Testis (tissue), 3 donors: ENCODE data around the gene MGST1. TPM values are rescaled to one million over a fixed set of nuclear protein-coding genes. Genes with fewer than 3 reads are reported as not detected.
"Not testable (repeated sequence)": the region's sequence is repeated elsewhere in the genome, so short reads cannot be mapped to it uniquely, and the experiment has no call there.

ENCODE experiments used
- DNase-seq: peaks from one replicate; pipeline ENCODE4 v3.0.0-alpha.2; 2019
- H3K27ac ChIP-seq, 2 donors: fragments of 200-600 bp; sonication (generic); one replicate each; pipeline ENCODE4 v1.5.1; 2019
- H3K27me3 ChIP-seq: fragments of 200-600 bp; sonication (generic); one replicate; pipeline ENCODE4 v1.5.1; 2019
- H3K36me3 ChIP-seq: fragments of 200-600 bp; sonication (generic); one replicate; pipeline ENCODE4 v1.5.1; 2017; ENCODE audit warnings: low read depth; ENCODE audit errors: missing control alignments
- H3K4me1 ChIP-seq: fragments of 200-600 bp; sonication (generic); one replicate; pipeline ENCODE4 v1.5.1; 2019
- H3K4me3 ChIP-seq, 2 donors: fragments of 200-600 bp; sonication (generic); one replicate each; pipeline ENCODE4 v1.5.1; 2017 to 2019
- H3K9me3 ChIP-seq: fragments of 200-600 bp; sonication (generic); one replicate; pipeline ENCODE4 v1.5.1; 2017
- CTCF ChIP-seq, 3 experiments: fragments of 450-650 bp in 2 of 3; fragments of 200-600 bp in 1 of 3; sonication (generic) in 1 of 3; IDR thresholded peaks; one replicate each; pipeline ENCODE4 v1.5.1; 2016 to 2019; ENCODE audit warnings: antibody characterized with exemption in 3 of 3, mild to moderate bottlenecking in 2 of 3, moderate library complexity in 1 of 3
- POLR2A ChIP-seq: fragments of 450-650 bp; IDR thresholded peaks from one replicate; pipeline ENCODE4 v1.6.1; 2017; ENCODE audit warnings: antibody characterized with exemption, mild to moderate bottlenecking, moderate library complexity
- WGBS, 2 donors: methylation state at CpG; one replicate each; pipeline ENCODE4 v1.1.5; 2018; 5-methylcytosine and 5-hydroxymethylcytosine counted together
- intact Hi-C: fragments of 100-400 bp; cut with DNase I; formaldehyde crosslinking; loops from one replicate; pipeline ENCODE4 v1.15.1; 2023; ENCODE audit warnings: low total_unique reads
- polyA plus RNA-seq: library from polyadenylated mRNA; stranded (reverse); fragments of 350-450 nt; fragmentation: Illumina TruSeq; extraction: RNeasy Lipid Tissue Mini Kit (QIAGEN cat#74804); gene quantifications from one replicate; pipeline ENCODE4 v1.2.3, GENCODE V29; 2014; ENCODE audit warnings: low read depth, low replicate concordance; ENCODE audit not compliant: insufficient read depth
- total RNA-seq, 2 donors: library from RNA; depleted of rRNA; stranded (reverse); fragments of >200 nt; gene quantifications; one replicate each; pipeline ENCODE4 v1.2.3, GENCODE V29; 2016

The MGST1 gene
- total and polyA plus RNA-seq, 3 donors from 2014 or later: 9.1 to 37.5 (median 14.0) TPM

- Histone ChIP-seq H3K4me3 (no peak overlapping the region), H3K27ac (no peak overlapping the region), H3K9me3 (no peaks in the 10 kb centered on the region), H3K27me3 (no peaks in the 10 kb centered on the region), H3K4me1 (no peaks in the 10 kb centered on the region), H3K36me3 (no peaks in the 10 kb centered on the region)
- 59 to 89% methylated on average over 2 of the region's 2 CpGs for WGBS, 2 donors
- intact Hi-C loops: no loop called here
- DNase-seq: no peak
- TF ChIP-seq CTCF (IDR thresholded peaks at IDR 0.05) (no peak), POLR2A (no peak)
Measured at GRCh38 chr12:16387919-16388318, 40.5 kb downstream of the MGST1 start.

- no peaks in the 10 kb centered on the region for H3K36me3 ChIP-seq
- no peaks in the 10 kb centered on the region for H3K9me3 ChIP-seq
- intact Hi-C loops: no loop called here
- no peaks in the 10 kb centered on the region for H3K4me1 ChIP-seq
- no peak for DNase-seq
- TF ChIP-seq CTCF (IDR thresholded peaks at IDR 0.05) (no peak), POLR2A (no peak)
- no peaks in the 10 kb centered on the region for H3K27me3 ChIP-seq
- no peak overlapping the region for H3K4me3 ChIP-seq
- WGBS, 2 donors: 78 to 79% methylated on average over 4 of the region's 4 CpGs
- H3K27ac ChIP-seq: no peak overlapping the region
Measured at GRCh38 chr12:16389594-16389993, 42.1 kb downstream of the MGST1 start.

GRCh38 chr12:16392846-16393535 lies 45.5 kb downstream of the MGST1 start:
- Histone ChIP-seq H3K36me3 (no peaks in the 10 kb centered on the region), H3K9me3 (no peaks in the 10 kb centered on the region), H3K4me3 (no peak overlapping the region), H3K27ac (no peak overlapping the region), H3K4me1 (no peaks in the 10 kb centered on the region), H3K27me3 (no peaks in the 10 kb centered on the region)
- WGBS, 2 donors: 92 to 96% methylated on average over 1 of the region's 1 CpG
- DNase-seq: no peak
- intact Hi-C loops: no loop called here
- TF ChIP-seq CTCF (IDR thresholded peaks at IDR 0.05) (no peak), POLR2A (no peak)

GRCh38 chr12:16399101-16399500 lies 51.7 kb downstream of the MGST1 start:
- H3K4me3 ChIP-seq: no peak overlapping the region
- WGBS, 2 donors: 89 to 92% methylated on average over 7 of the region's 7 CpGs
- H3K27me3 ChIP-seq: no peaks in the 10 kb centered on the region
- no peaks in the 10 kb centered on the region for H3K36me3 ChIP-seq
- TF ChIP-seq CTCF (IDR thresholded peaks at IDR 0.05) (no peak), POLR2A (no peak)
- no peaks in the 10 kb centered on the region for H3K9me3 ChIP-seq
- no peak overlapping the region for H3K27ac ChIP-seq
- no peaks in the 10 kb centered on the region for H3K4me1 ChIP-seq
- intact Hi-C loops: no loop called here
- no peak for DNase-seq

GRCh38 chr12:16401835-16402234 lies 54.4 kb downstream of the MGST1 start:
- H3K27me3 ChIP-seq, DNase-seq, H3K4me1 ChIP-seq, H3K9me3 ChIP-seq, intact Hi-C loops, H3K4me3 ChIP-seq, H3K36me3 ChIP-seq, H3K27ac ChIP-seq: not testable (repeated sequence)
- 71 to 73% methylated on average over 1 of the region's 1 CpG for WGBS, 2 donors
